Effector memory CD4-positive, alpha-beta T cell (primary cell): Measurements from ENCODE around the gene GTF2A2.
"Not testable (repeated sequence)": the region's sequence is repeated elsewhere in the genome, so short reads cannot be mapped to it uniquely, and the experiment has no call there.

Source experiments
- DNase-seq, 3 donors: peaks; one replicate each; pipeline ENCODE4 v3.0.0-alpha.2; 2020
- H3K27ac ChIP-seq: 2 replicates; pipeline ENCODE4 v1.7.0; 2013; ENCODE audit warnings: mild to moderate bottlenecking, low read length, moderate library complexity; ENCODE audit not compliant: insufficient read depth, poor library complexity, severe bottlenecking
- H3K27me3 ChIP-seq: replicated peaks from 2 replicates; pipeline ENCODE4 v1.7.0; 2013; ENCODE audit warnings: mild to moderate bottlenecking, low read length; ENCODE audit not compliant: insufficient read depth, control insufficient read depth, poor library complexity, severe bottlenecking
- H3K36me3 ChIP-seq: 2 replicates; pipeline ENCODE4 v1.7.0; 2013; ENCODE audit warnings: mild to moderate bottlenecking, low read length, moderate library complexity; ENCODE audit not compliant: control insufficient read depth, insufficient read depth
- H3K4me1 ChIP-seq: 2 replicates; pipeline ENCODE4 v1.7.0; 2013; ENCODE audit warnings: low read length, mild to moderate bottlenecking; ENCODE audit not compliant: control insufficient read depth, insufficient read depth, poor library complexity, severe bottlenecking
- H3K4me3 ChIP-seq: 2 replicates; pipeline ENCODE4 v1.7.0; 2013; ENCODE audit warnings: low read length, low read depth, mild to moderate bottlenecking; ENCODE audit not compliant: insufficient read depth, poor library complexity, severe bottlenecking
- H3K9me3 ChIP-seq: 2 replicates; pipeline ENCODE4 v1.7.0; 2013; ENCODE audit warnings: mild to moderate bottlenecking, low read length, moderate library complexity; ENCODE audit not compliant: control insufficient read depth
- total RNA-seq, 3 donors: gene quantifications; one replicate each; lab custom pipeline; 2026; lab: John Stamatoyannopoulos, UW

The GTF2A2 gene
- 15.5 to 24.4 (median 17.3) reads per million in 3 donors for total RNA-seq

- Histone ChIP-seq H3K9me3 (no peaks in the 10 kb centered on the region), H3K27me3 (no peaks in the 10 kb centered on the region), H3K4me3 (peak within 1 kb of the TSS; percentile 83), H3K4me1 (no peaks in the 10 kb centered on the region), H3K36me3 (peaks cover 8% of the 10 kb centered on the region), H3K27ac (peak within 1 kb of the TSS; percentile 79)
- peak; percentile 85 to 95 (median 93) for DNase-seq
These were observed at the start of gene GTF2A2 for GRCh38 chr15:59656897-59657634. TSS of gene GTF2A2 (minus strand) at chr15:59657515. CDS start at chr15:59652277, 5,238 bp downstream.

- Histone ChIP-seq H3K27ac (no peak overlapping the region), H3K4me1 (no peaks in the 10 kb centered on the region), H3K36me3 (no peaks in the 10 kb centered on the region), H3K9me3 (no peaks in the 10 kb centered on the region), H3K4me3 (no peak overlapping the region), H3K27me3 (no peaks in the 10 kb centered on the region)
- DNase-seq = no peak
These were observed 46.9 kb upstream of the GTF2A2 start for GRCh38 chr15:59703979-59704796.

- DNase-seq = no peak
- Histone ChIP-seq H3K27me3 (no peaks in the 10 kb centered on the region), H3K27ac (no peak overlapping the region), H3K9me3 (no peaks in the 10 kb centered on the region), H3K4me1 (no peaks in the 10 kb centered on the region), H3K4me3 (no peak overlapping the region), H3K36me3 (no peaks in the 10 kb centered on the region)
These were observed 45.0 kb upstream of the GTF2A2 start for GRCh38 chr15:59702351-59702750.

- Histone ChIP-seq H3K27ac (no peak overlapping the region), H3K27me3 (no peaks in the 10 kb centered on the region), H3K9me3 (no peaks in the 10 kb centered on the region), H3K4me3 (no peak overlapping the region), H3K36me3 (no peaks in the 10 kb centered on the region), H3K4me1 (no peaks in the 10 kb centered on the region)
- no peak for DNase-seq
These were observed 44.6 kb upstream of the GTF2A2 start for GRCh38 chr15:59701880-59702279.

GRCh38 chr15:59699810-59700431 lies 42.6 kb upstream of the GTF2A2 start:
- no peak overlapping the region for H3K27ac ChIP-seq
- no peaks in the 10 kb centered on the region for H3K9me3 ChIP-seq
- H3K4me1 ChIP-seq = no peaks in the 10 kb centered on the region
- DNase-seq = no peak
- no peaks in the 10 kb centered on the region for H3K27me3 ChIP-seq
- no peak overlapping the region for H3K4me3 ChIP-seq
- H3K36me3 ChIP-seq = no peaks in the 10 kb centered on the region

- not testable (repeated sequence) for H3K4me3 ChIP-seq, DNase-seq, H3K4me1 ChIP-seq, H3K9me3 ChIP-seq, H3K27ac ChIP-seq, H3K36me3 ChIP-seq, H3K27me3 ChIP-seq
These were observed 40.8 kb upstream of the GTF2A2 start for GRCh38 chr15:59698065-59698464.

GRCh38 chr15:59696332-59696731 lies 39.0 kb upstream of the GTF2A2 start:
- Histone ChIP-seq H3K27ac (no peak overlapping the region), H3K4me1 (no peaks in the 10 kb centered on the region), H3K9me3 (no peaks in the 10 kb centered on the region), H3K4me3 (no peak overlapping the region), H3K27me3 (no peaks in the 10 kb centered on the region), H3K36me3 (no peaks in the 10 kb centered on the region)
- DNase-seq = no peak

- Histone ChIP-seq H3K9me3 (no peaks in the 10 kb centered on the region), H3K27ac (no peak overlapping the region), H3K4me3 (no peak overlapping the region), H3K4me1 (peaks cover 7% of the 10 kb centered on the region), H3K27me3 (no peaks in the 10 kb centered on the region), H3K36me3 (no peaks in the 10 kb centered on the region)
- no peak for DNase-seq
These were observed 37.5 kb upstream of the GTF2A2 start for GRCh38 chr15:59694779-59695178.

GRCh38 chr15:59691194-59691805 lies 34.0 kb upstream of the GTF2A2 start:
- H3K4me3 ChIP-seq = no peak overlapping the region
- no peaks in the 10 kb centered on the region for H3K27me3 ChIP-seq
- no peaks in the 10 kb centered on the region for H3K36me3 ChIP-seq
- peak in 1 of 3 donors; percentile 18 for DNase-seq
- H3K4me1 ChIP-seq = peaks cover 20% of the 10 kb centered on the region
- H3K27ac ChIP-seq = no peak overlapping the region
- H3K9me3 ChIP-seq = no peaks in the 10 kb centered on the region
